IMR-90 (cell line): ENCODE data around the gene SLC28A3. TPM values are rescaled to one million over a fixed set of nuclear protein-coding genes. Genes with fewer than 3 reads are reported as not detected.

Experiments
- ATAC-seq: fragments of 200-7000 bp; cut with Tn5 transposase; 2 replicates; pipeline ENCODE4 v1.9.1; 2020; ENCODE audit warnings: low read depth, mild to moderate bottlenecking, moderate library complexity
- BruUV-seq: library from RNA; stranded (reverse); fragments of 400-500 nt; replicated peaks from 2 replicates; lab custom pipeline; 2021; lab: Mats Ljungman, UMichigan
- CTCF ChIA-PET: fragments of 300-600 bp; formaldehyde crosslinking; extraction: SDS; loops from one replicate; lab custom pipeline; 2021; ENCODE audit warnings: antibody characterized with exemption; lab: Yijun Ruan, JAX
- POLR2A ChIA-PET: fragments of 300-600 bp; sonication (Branson Sonifier 250); formaldehyde crosslinking; loops from one replicate; lab custom pipeline; 2022; ENCODE audit warnings: antibody characterized with exemption; ENCODE audit not compliant: unreplicated experiment; lab: Charles Lee
- DNase-seq: peaks from one replicate; pipeline ENCODE4 v3.0.0; 2013
- H2AFZ ChIP-seq: replicated peaks from 2 replicates; pipeline ENCODE3; 2013; ENCODE audit warnings: low read length, mild to moderate bottlenecking; ENCODE audit not compliant: poor library complexity
- H2AK5ac ChIP-seq: 2 replicates; pipeline ENCODE4 v1.6.1; 2013; ENCODE audit warnings: low read depth, low read length, inconsistent platforms
- H2AK9ac ChIP-seq: replicated peaks from 2 replicates; pipeline ENCODE3; 2013; ENCODE audit warnings: mild to moderate bottlenecking, low read depth, low read length, moderate library complexity; ENCODE audit not compliant: poor library complexity
- H2BK120ac ChIP-seq: 2 replicates; pipeline ENCODE4 v1.6.1; 2013; ENCODE audit warnings: low read depth, low read length, inconsistent platforms
- H2BK15ac ChIP-seq: 3 replicates; pipeline ENCODE4 v1.6.1; 2013; ENCODE audit warnings: low read depth, low read length, inconsistent platforms
- H2BK20ac ChIP-seq: 2 replicates; pipeline ENCODE4 v1.6.1; 2013; ENCODE audit warnings: low read depth, mild to moderate bottlenecking, inconsistent platforms, low read length, moderate library complexity
- H2BK5ac ChIP-seq: 2 replicates; pipeline ENCODE4 v1.6.1; 2013; ENCODE audit warnings: mild to moderate bottlenecking, low read depth, low read length, inconsistent platforms; ENCODE audit not compliant: poor library complexity, severe bottlenecking
- H3K14ac ChIP-seq: replicated peaks from 2 replicates; pipeline ENCODE4 v1.6.1; 2013; ENCODE audit warnings: low read depth, low read length, inconsistent platforms
- H3K18ac ChIP-seq: 2 replicates; pipeline ENCODE4 v1.6.1; 2013; ENCODE audit warnings: low read depth, low read length, control low read depth
- H3K23ac ChIP-seq: 2 replicates; pipeline ENCODE4 v1.6.1; 2013; ENCODE audit warnings: low read depth, low read length, inconsistent platforms
- H3K27ac ChIP-seq: 2 replicates; pipeline ENCODE4 v1.5.1; 2013; ENCODE audit warnings: mild to moderate bottlenecking, control low read depth, low read length; ENCODE audit not compliant: insufficient read depth
- H3K27me3 ChIP-seq: 2 replicates; pipeline ENCODE4 v1.6.1; 2013; ENCODE audit warnings: low read length; ENCODE audit not compliant: control insufficient read depth, insufficient read depth
- H3K36me3 ChIP-seq: 2 replicates; pipeline ENCODE4 v1.6.1; 2013; ENCODE audit warnings: low read length, mixed read lengths; ENCODE audit not compliant: control insufficient read depth, insufficient read depth
- H3K4ac ChIP-seq: 2 replicates; pipeline ENCODE4 v1.6.1; 2013; ENCODE audit warnings: low read depth, low read length, inconsistent platforms
- H3K4me1 ChIP-seq: 2 replicates; pipeline ENCODE4 v1.6.1; 2013; ENCODE audit warnings: low read length, mixed read lengths; ENCODE audit not compliant: control insufficient read depth, insufficient read depth
- H3K4me2 ChIP-seq: 2 replicates; pipeline ENCODE4 v1.6.1; 2013; ENCODE audit warnings: low read depth, mild to moderate bottlenecking, control low read depth, low read length, moderate library complexity
- H3K4me3 ChIP-seq: 2 replicates; pipeline ENCODE4 v1.5.1; 2013; ENCODE audit warnings: low read depth, mild to moderate bottlenecking, control low read depth, low read length, moderate library complexity; ENCODE audit not compliant: insufficient read depth
- H3K56ac ChIP-seq: 2 replicates; pipeline ENCODE4 v1.6.1; 2013; ENCODE audit warnings: low read length, inconsistent platforms; ENCODE audit not compliant: insufficient read depth; ENCODE audit errors: extremely low read depth
- H3K79me1 ChIP-seq, 2 experiments: 2 replicates each; pipeline ENCODE4 v1.6.1; 2013; ENCODE audit warnings: low read length in 2 of 2, inconsistent platforms in 1 of 2, low read depth in 1 of 2
- H3K9ac ChIP-seq: 2 replicates; pipeline ENCODE4 v1.6.1; 2013; ENCODE audit warnings: low read depth, low read length, control low read depth
- H3K9me1 ChIP-seq: 2 replicates; pipeline ENCODE4 v1.6.1; 2013; ENCODE audit warnings: low read length, inconsistent platforms; ENCODE audit not compliant: insufficient read depth
- H3K9me3 ChIP-seq: 2 replicates; pipeline ENCODE4 v1.6.1; 2013; ENCODE audit warnings: low read length; ENCODE audit not compliant: control insufficient read depth, insufficient read depth
- H4K20me1 ChIP-seq: 2 replicates; pipeline ENCODE4 v1.6.1; 2013; ENCODE audit warnings: low read length, inconsistent platforms; ENCODE audit not compliant: insufficient read depth
- H4K5ac ChIP-seq: 2 replicates; pipeline ENCODE4 v1.6.1; 2013; ENCODE audit warnings: mild to moderate bottlenecking, low read depth, low read length, control low read depth
- H4K8ac ChIP-seq, 2 experiments: 2 replicates each; pipeline ENCODE4 v1.6.1; 2013; ENCODE audit warnings: low read depth in 2 of 2, low read length in 2 of 2, control low read depth in 1 of 2, inconsistent platforms in 1 of 2
- H4K91ac ChIP-seq: 2 replicates; pipeline ENCODE4 v1.6.1; 2013; ENCODE audit warnings: low read depth, low read length, inconsistent platforms; ENCODE audit not compliant: insufficient read depth
- BHLHE40 ChIP-seq: fragments of 150-350 bp; IDR thresholded peaks from 2 replicates; pipeline ENCODE4 v1.6.1; 2016; ENCODE audit warnings: mild to moderate bottlenecking, low read depth, low read length
- CEBPB ChIP-seq: IDR thresholded peaks from 2 replicates; pipeline ENCODE4 v1.6.1; 2012; ENCODE audit warnings: low read depth, low read length, improper control_type of control experiment
- CHD1 ChIP-seq: IDR thresholded peaks from 2 replicates; pipeline ENCODE4 v1.6.1; 2012; ENCODE audit warnings: low read depth, low read length, improper control_type of control experiment
- FOS ChIP-seq: fragments of 150-350 bp; IDR thresholded peaks from 2 replicates; pipeline ENCODE4 v1.6.1; 2016; ENCODE audit warnings: low read depth, low read length
- MAFK ChIP-seq: IDR thresholded peaks from 2 replicates; pipeline ENCODE4 v1.6.1; 2012; ENCODE audit warnings: low read depth, low read length, improper control_type of control experiment
- MAZ ChIP-seq: IDR thresholded peaks from 2 replicates; pipeline ENCODE4 v1.6.1; 2012; ENCODE audit warnings: low read depth, mild to moderate bottlenecking, low read length, improper control_type of control experiment, moderate library complexity, borderline replicate concordance
- MXI1 ChIP-seq: IDR thresholded peaks from 2 replicates; pipeline ENCODE4 v1.6.1; 2012; ENCODE audit warnings: low read depth, mild to moderate bottlenecking, low read length, moderate library complexity, borderline replicate concordance
- NFE2L2 ChIP-seq: fragments of 150-350 bp; IDR thresholded peaks from 2 replicates; pipeline ENCODE4 v1.6.1; 2016; ENCODE audit warnings: low read depth, mild to moderate bottlenecking, low read length
- POLR2A ChIP-seq: IDR thresholded peaks from 2 replicates; pipeline ENCODE4 v1.6.1; 2012; ENCODE audit warnings: mild to moderate bottlenecking, low read depth, low read length
- RAD21 ChIP-seq: IDR thresholded peaks from 2 replicates; pipeline ENCODE4 v1.6.1; 2012; ENCODE audit warnings: low read length, improper control_type of control experiment
- RCOR1 ChIP-seq: IDR thresholded peaks from 2 replicates; pipeline ENCODE4 v1.6.1; 2012; ENCODE audit warnings: mild to moderate bottlenecking, low read length, improper control_type of control experiment; ENCODE audit not compliant: insufficient replicate concordance
- RFX5 ChIP-seq: IDR thresholded peaks from 2 replicates; pipeline ENCODE4 v1.8.0; 2012; ENCODE audit warnings: low read depth, mild to moderate bottlenecking, low read length, moderate library complexity
- SMC3 ChIP-seq: fragments of 150-350 bp; IDR thresholded peaks from 2 replicates; pipeline ENCODE4 v1.6.1; 2016; ENCODE audit warnings: low read depth, mild to moderate bottlenecking, antibody characterized with exemption, low read length, moderate library complexity
- USF2 ChIP-seq: fragments of 150-350 bp; IDR thresholded peaks from 2 replicates; pipeline ENCODE4 v1.6.1; 2017; ENCODE audit warnings: mild to moderate bottlenecking, antibody characterized with exemption, low read length, low read depth
- WGBS, 2 experiments: methylation state at CpG; one replicate each; pipeline versions ENCODE4 v1.1.5 to v1.1.7; 2013; ENCODE audit warnings: missing lambda C conversion rate in 2 of 2; ENCODE audit not compliant: insufficient read length in 1 of 2; ENCODE audit errors: extremely low coverage in 2 of 2; 5-methylcytosine and 5-hydroxymethylcytosine counted together
- dilution Hi-C: fragments of 300-500 bp; cut with HindIII; formaldehyde crosslinking; loops from one replicate; pipeline ENCODE4 v1.14.3; 2018; ENCODE audit warnings: low sequenced_read_pairs; ENCODE audit not compliant: unreplicated experiment
- in situ Hi-C: fragments of 300-500 bp; cut with MboI; formaldehyde crosslinking; loops from 3 replicates; pipeline ENCODE4 v1.14.3; 2019; ENCODE audit warnings: low sequenced_read_pairs, inconsistent platforms, mixed read lengths
- intact Hi-C: fragments of 100-400 bp; cut with micrococcal nuclease; formaldehyde crosslinking; loops from 2 replicates; pipeline ENCODE4 v1.10.0; 2022
- polyA plus RNA-seq, 3 experiments: library from polyadenylated mRNA; depleted of rRNA; stranded (reverse); fragments of >200 nt; gene quantifications; 2 replicates each; pipeline ENCODE4 v1.2.3, GENCODE V29; 2012; ENCODE audit warnings: low replicate concordance in 1 of 3
- total RNA-seq: library from RNA; depleted of rRNA; stranded (reverse); fragments of >200 nt; gene quantifications from 2 replicates; pipeline ENCODE4 v1.2.3, GENCODE V29; 2012
- TF ChIP-seq, protein P1 (sequence below): fragments of 150-350 bp; IDR thresholded peaks from 2 replicates; pipeline ENCODE4 v1.6.1; 2016; ENCODE audit warnings: low read depth, mild to moderate bottlenecking, low read length, moderate library complexity, borderline replicate concordance
- TF ChIP-seq, protein P2 (sequence below): conservative IDR thresholded peaks from 2 replicates; pipeline ENCODE4 v1.5.1; 2012; ENCODE audit warnings: mild to moderate bottlenecking, low read depth, low read length, improper control_type of control experiment

Gene SLC28A3
- total and polyA plus RNA-seq, 2 of the 4 experiments (the other 2 are of a cell fraction), result 1.1 to 2.2 TPM

- H3K79me1 ChIP-seq, result no peaks in the 10 kb centered on the region
- intact Hi-C loops (no loop called here), dilution Hi-C loops (no loop called here), in situ Hi-C loops (no loop called here)
- H2AK9ac ChIP-seq, result no peak overlapping the region
- no peak overlapping the region for H4K8ac ChIP-seq
- no peak overlapping the region for H3K23ac ChIP-seq
- H3K9me1 ChIP-seq, result no peaks in the 10 kb centered on the region
- no peaks in the 10 kb centered on the region for H3K27me3 ChIP-seq
- ATAC-seq, result no peak
- H2BK5ac ChIP-seq, result no peak overlapping the region
- no peak overlapping the region for H4K91ac ChIP-seq
- peaks cover under 1% of the 10 kb centered on the region; the same call in 1 of the 2 replicates for H3K4me1 ChIP-seq
- no peak overlapping the region for H3K56ac ChIP-seq
- H3K36me3 ChIP-seq, result no peaks in the 10 kb centered on the region
- no peak overlapping the region for H2AK5ac ChIP-seq
- H3K14ac ChIP-seq, result no peak overlapping the region
- peaks cover 2% of the 10 kb centered on the region; the same call in 1 of the 2 replicates for H3K9me3 ChIP-seq
- no peak for DNase-seq
- H3K9ac ChIP-seq, result no peak overlapping the region
- no TSS peak for BruUV-seq
- H3K4me2 ChIP-seq, result no peak overlapping the region
- H4K20me1 ChIP-seq, result no peaks in the 10 kb centered on the region
- H2BK15ac ChIP-seq, result no peak overlapping the region
- POLR2A ChIA-PET, result no interaction called here
- H3K4me3 ChIP-seq, result no peak overlapping the region
- WGBS, 2 experiments, result no CpG with 5 or more reads among the region's 5 CpGs
- H2BK120ac ChIP-seq, result no peak overlapping the region
- H3K27ac ChIP-seq, result no peak overlapping the region
- no peak overlapping the region for H3K18ac ChIP-seq
- no peak overlapping the region for H2BK20ac ChIP-seq
- no peak overlapping the region for H3K4ac ChIP-seq
- no peak overlapping the region for H2AFZ ChIP-seq
- TF ChIP-seq SMC3 (no peak), POLR2A (no peak), USF2 (no peak), CHD1 (no peak), RCOR1 (no peak), MAFK (no peak), MAZ (no peak), FOS (no peak), MXI1 (no peak), BHLHE40 (no peak), RAD21 (no peak), NFE2L2 (no peak), RFX5 (no peak), CEBPB (no peak)
- TF ChIP-seq, protein P1, sequence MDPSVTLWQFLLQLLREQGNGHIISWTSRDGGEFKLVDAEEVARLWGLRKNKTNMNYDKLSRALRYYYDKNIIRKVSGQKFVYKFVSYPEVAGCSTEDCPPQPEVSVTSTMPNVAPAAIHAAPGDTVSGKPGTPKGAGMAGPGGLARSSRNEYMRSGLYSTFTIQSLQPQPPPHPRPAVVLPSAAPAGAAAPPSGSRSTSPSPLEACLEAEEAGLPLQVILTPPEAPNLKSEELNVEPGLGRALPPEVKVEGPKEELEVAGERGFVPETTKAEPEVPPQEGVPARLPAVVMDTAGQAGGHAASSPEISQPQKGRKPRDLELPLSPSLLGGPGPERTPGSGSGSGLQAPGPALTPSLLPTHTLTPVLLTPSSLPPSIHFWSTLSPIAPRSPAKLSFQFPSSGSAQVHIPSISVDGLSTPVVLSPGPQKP, result no peak
- TF ChIP-seq, protein P2, sequence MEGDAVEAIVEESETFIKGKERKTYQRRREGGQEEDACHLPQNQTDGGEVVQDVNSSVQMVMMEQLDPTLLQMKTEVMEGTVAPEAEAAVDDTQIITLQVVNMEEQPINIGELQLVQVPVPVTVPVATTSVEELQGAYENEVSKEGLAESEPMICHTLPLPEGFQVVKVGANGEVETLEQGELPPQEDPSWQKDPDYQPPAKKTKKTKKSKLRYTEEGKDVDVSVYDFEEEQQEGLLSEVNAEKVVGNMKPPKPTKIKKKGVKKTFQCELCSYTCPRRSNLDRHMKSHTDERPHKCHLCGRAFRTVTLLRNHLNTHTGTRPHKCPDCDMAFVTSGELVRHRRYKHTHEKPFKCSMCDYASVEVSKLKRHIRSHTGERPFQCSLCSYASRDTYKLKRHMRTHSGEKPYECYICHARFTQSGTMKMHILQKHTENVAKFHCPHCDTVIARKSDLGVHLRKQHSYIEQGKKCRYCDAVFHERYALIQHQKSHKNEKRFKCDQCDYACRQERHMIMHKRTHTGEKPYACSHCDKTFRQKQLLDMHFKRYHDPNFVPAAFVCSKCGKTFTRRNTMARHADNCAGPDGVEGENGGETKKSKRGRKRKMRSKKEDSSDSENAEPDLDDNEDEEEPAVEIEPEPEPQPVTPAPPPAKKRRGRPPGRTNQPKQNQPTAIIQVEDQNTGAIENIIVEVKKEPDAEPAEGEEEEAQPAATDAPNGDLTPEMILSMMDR, result no peak
- H4K5ac ChIP-seq, result no peak overlapping the region
- CTCF ChIA-PET, result interaction anchor here (1.4 kb wide), 1 partner anchor 38 kb away, joined by 3 read pairs; no protein-coding TSS in a partner anchor
Measured at GRCh38 chr9:84266087-84266561, 74.4 kb downstream of the SLC28A3 start.
